ENCODE measurements around the gene TAF4B.

GRCh38 chr18:26403491-26403890 lies 177.2 kb downstream of the TAF4B start:
- TF ChIP-seq CTCF (IDR thresholded peaks at IDR 0.05; ENCODE audit: insufficient read depth, low read length, poor library complexity, severe bottlenecking): no peak
- TF ChIP-seq EZH2phosphoT487 (conservative IDR thresholded peaks at IDR 0.05; ENCODE audit: low read length): no peak

Measured in SU-DHL-6 (cell line).